ENCODE data around the gene SMIM8. TPM values are rescaled to one million over a fixed set of nuclear protein-coding genes. Genes with fewer than 3 reads are reported as not detected.

Gene SMIM8
- total RNA-seq, 1 experiment from 2014 or later = 6.6 TPM

- no peaks in the 10 kb centered on the region for H3K36me3 Mint-ChIP-seq (ENCODE audit: insufficient read depth in 1 of 3, low read depth in 3 of 3)
- H2BK120ac ChIP-seq (ENCODE audit: low read depth, low read length, poor library complexity, severe bottlenecking) = no peak overlapping the region
- no peaks in the 10 kb centered on the region for H3K27me3 Mint-ChIP-seq (ENCODE audit: low read depth)
- H3K23ac ChIP-seq (ENCODE audit: insufficient read length, low read depth, low read length) = no peak overlapping the region
- no peak overlapping the region for H2BK12ac ChIP-seq (ENCODE audit: insufficient read length, low read depth, low read length)
- H3K18ac ChIP-seq (ENCODE audit: insufficient read length, low read depth, low read length) = no peak overlapping the region
- no peak overlapping the region for H3T11ph ChIP-seq (ENCODE audit: low read length)
- no peak for TF ChIP-seq CTCF (conservative IDR thresholded peaks at IDR 0.05)
- no peaks in the 10 kb centered on the region for H3K4me1 ChIP-seq (ENCODE audit: insufficient read depth, low read length)
- H3K9me3 ChIP-seq (ENCODE audit: control insufficient read depth, low read depth, low read length) = no peaks in the 10 kb centered on the region
- H3K27me3 ChIP-seq (ENCODE audit: insufficient read depth, low read length) = no peaks in the 10 kb centered on the region
- H3K27ac Mint-ChIP-seq = no peak overlapping the region
- WGBS (ENCODE audit: extremely low coverage, insufficient read length, low lambda C conversion rate) = no CpG with 5 or more reads among the region's 1 CpG
- H3K4me1 Mint-ChIP-seq = no peaks in the 10 kb centered on the region
- no peak for DNase-seq
- no peak overlapping the region for H3K4me3 Mint-ChIP-seq
- H3K9me3 Mint-ChIP-seq = no peaks in the 10 kb centered on the region
- H3K27ac ChIP-seq (ENCODE audit: insufficient read length, low read depth, low read length) = no peak overlapping the region
- H3K79me2 ChIP-seq (ENCODE audit: insufficient read depth, low read length) = no peaks in the 10 kb centered on the region
- no peak overlapping the region for H4K8ac ChIP-seq (replicated peaks; ENCODE audit: insufficient read length, low read depth, low read length)
- H3K4me2 ChIP-seq (ENCODE audit: insufficient read depth, insufficient read length, low read length) = no peak overlapping the region
- no peak overlapping the region for H2BK5ac ChIP-seq (ENCODE audit: insufficient read length, low read length)
- no peak overlapping the region for H3K9ac ChIP-seq (ENCODE audit: extremely low read depth, insufficient read length, low read length)
- no peak overlapping the region for H3K56ac ChIP-seq (ENCODE audit: insufficient read length, low read depth, low read length)
- no peak overlapping the region for H2AFZ ChIP-seq (ENCODE audit: low read length)
- H4K91ac ChIP-seq (ENCODE audit: insufficient read length, low read depth, low read length) = no peak overlapping the region
- H4K20me1 ChIP-seq (ENCODE audit: control insufficient read depth, insufficient read depth, insufficient read length) = no peaks in the 10 kb centered on the region
- no peak overlapping the region for H2BK15ac ChIP-seq (ENCODE audit: low read depth, low read length)
- H4K5ac ChIP-seq (ENCODE audit: insufficient read length, low read depth, low read length) = no peak overlapping the region
- H3K14ac ChIP-seq (ENCODE audit: insufficient read depth, low read length) = no peak overlapping the region
- no peak overlapping the region for H2AK5ac ChIP-seq (ENCODE audit: insufficient read length, low read length)
- no peaks in the 10 kb centered on the region for H3K79me1 ChIP-seq (ENCODE audit: insufficient read depth, low read depth, low read length, poor library complexity, severe bottlenecking)
- H2BK20ac ChIP-seq (ENCODE audit: low read depth, low read length, poor library complexity, severe bottlenecking) = no peak overlapping the region
- no peaks in the 10 kb centered on the region for H3K23me2 ChIP-seq (ENCODE audit: insufficient read length, low read depth, low read length, poor library complexity, severe bottlenecking)
- H3K4ac ChIP-seq (ENCODE audit: low read depth, low read length) = no peak overlapping the region
These were observed 61.6 kb downstream of the SMIM8 start for GRCh38 chr6:87384038-87384437.

All from H9 (cell line).